A673 (cell line): ENCODE results near the gene NOP14.

Experiments
- CTCF ChIP-seq: fragments of 300-800, 200-600 bp; sonication (generic); conservative IDR thresholded peaks from 2 replicates; pipeline ENCODE4 v1.5.1; 2017; ENCODE audit warnings: low read depth, mild to moderate bottlenecking, antibody characterized with exemption, low read length, moderate library complexity, mixed read lengths
- EZH2 ChIP-seq: fragments of 200-600 bp; sonication (generic); IDR thresholded peaks from 2 replicates; pipeline ENCODE4 v1.6.1; 2017; ENCODE audit warnings: borderline replicate concordance, low read depth, mild to moderate bottlenecking, mixed read lengths, antibody characterized with exemption, low read length; ENCODE audit not compliant: poor library complexity, severe bottlenecking

GRCh38 chr4:2910409-2910808 is 52.8 kb downstream of the NOP14 start:
- TF ChIP-seq CTCF (0 out of 2 replicates have a peak, but pooled peaks have one; percentile 16), EZH2 (no peak)
